OCI-LY7 (cell line): ENCODE data around the gene UNC13B. TPM values are rescaled to one million over a fixed set of nuclear protein-coding genes. Genes with fewer than 3 reads are reported as not detected.
"Not testable (repeated sequence)": the region's sequence is repeated elsewhere in the genome, so short reads cannot be mapped to it uniquely, and the experiment has no call there.

Source experiments
- BruUV-seq: library from RNA; stranded (reverse); fragments of 400-500 nt; replicated peaks from 2 replicates; lab custom pipeline; 2021; lab: Mats Ljungman, UMichigan
- CTCF ChIA-PET: fragments of 300-600 bp; sonication (Branson Sonifier 250); formaldehyde crosslinking; loops from one replicate; lab custom pipeline; 2022; ENCODE audit warnings: antibody characterized with exemption; ENCODE audit not compliant: unreplicated experiment; lab: Charles Lee
- POLR2A ChIA-PET: fragments of 300-600 bp; sonication (Branson Sonifier 250); formaldehyde crosslinking; loops from one replicate; lab custom pipeline; 2022; ENCODE audit warnings: antibody characterized with exemption; lab: Charles Lee
- DNase-seq: peaks from one replicate; pipeline ENCODE4 v3.0.0-alpha.2; 2015; ENCODE audit warnings: low spot score
- H2AFZ ChIP-seq: fragments of 200-600 bp; sonication (generic), shearing (Covaris generic); 2 replicates; pipeline ENCODE4 v1.6.1; 2014; ENCODE audit warnings: mild to moderate bottlenecking, antibody characterized with exemption, low read length, moderate library complexity
- H3K27ac ChIP-seq: fragments of 200-600 bp; sonication (generic); 2 replicates; pipeline ENCODE4 v1.5.1; 2014; ENCODE audit warnings: mixed run types, low read depth, mild to moderate bottlenecking, moderate library complexity, low read length, inconsistent platforms; ENCODE audit not compliant: poor library complexity, severe bottlenecking
- H3K36me3 ChIP-seq: fragments of 200-600 bp; sonication (generic); 2 replicates; pipeline ENCODE4 v1.6.1; 2014; ENCODE audit warnings: mild to moderate bottlenecking, antibody characterized with exemption, low read length, moderate library complexity, mixed read lengths; ENCODE audit not compliant: insufficient read depth
- H3K4me1 ChIP-seq: fragments of 200-600 bp; sonication (generic); 2 replicates; pipeline ENCODE4 v1.5.1; 2014; ENCODE audit warnings: mild to moderate bottlenecking, low read length; ENCODE audit not compliant: insufficient read depth, poor library complexity, severe bottlenecking
- H3K4me2 ChIP-seq: fragments of 200-600 bp; sonication (generic); 2 replicates; pipeline ENCODE4 v1.6.1; 2014; ENCODE audit warnings: mild to moderate bottlenecking, low read length
- H3K4me3 ChIP-seq: fragments of 200-600 bp; sonication (generic); 2 replicates; pipeline ENCODE4 v1.5.1; 2014; ENCODE audit warnings: mild to moderate bottlenecking, low read depth, low read length; ENCODE audit not compliant: poor library complexity, severe bottlenecking
- H3K79me2 ChIP-seq: fragments of 200-600 bp; sonication (generic); 2 replicates; pipeline ENCODE4 v1.6.1; 2016; ENCODE audit warnings: low read depth, mild to moderate bottlenecking, low read length, moderate library complexity, mixed read lengths; ENCODE audit not compliant: insufficient read depth
- H3K9me2 ChIP-seq: fragments of 200-600 bp; sonication (generic); 2 replicates; pipeline ENCODE4 v1.6.1; 2016; ENCODE audit warnings: mild to moderate bottlenecking, low read length, mixed read lengths; ENCODE audit not compliant: insufficient read depth
- H3K9me3 ChIP-seq: fragments of 200-600 bp; sonication (generic); 2 replicates; pipeline ENCODE4 v1.6.1; 2014; ENCODE audit warnings: mild to moderate bottlenecking, mixed run types, low read length, mixed read lengths
- H4K20me1 ChIP-seq: fragments of 200-600 bp; sonication (generic); 2 replicates; pipeline ENCODE4 v1.6.1; 2014; ENCODE audit warnings: mild to moderate bottlenecking, antibody characterized with exemption, low read length, moderate library complexity, mixed read lengths; ENCODE audit not compliant: insufficient read depth
- EZH2phosphoT487 ChIP-seq: fragments of 200-600 bp; sonication (generic); IDR thresholded peaks from 2 replicates; pipeline ENCODE4 v1.6.1; 2018; ENCODE audit warnings: low read depth, borderline replicate concordance, mild to moderate bottlenecking, mixed run types, antibody characterized with exemption, low read length, moderate library complexity, mixed read lengths
- intact Hi-C: fragments of 100-400 bp; cut with micrococcal nuclease; formaldehyde crosslinking; loops from one replicate; pipeline ENCODE4 v1.10.0; 2022; ENCODE audit not compliant: unreplicated experiment
- total RNA-seq, 2 experiments: library from RNA; depleted of rRNA in 1 of 2; stranded (reverse); fragments of >200 nt in 1 of 2; shearing (Covaris generic) in 1 of 2; gene quantifications; 2 replicates each; pipeline ENCODE4 v1.2.3, GENCODE V29; 2014 to 2022
- TF ChIP-seq, protein P1 (sequence below): fragments of 200-600 bp; sonication (generic); conservative IDR thresholded peaks from 2 replicates; pipeline ENCODE4 v1.5.1; 2014; ENCODE audit warnings: mild to moderate bottlenecking, antibody characterized with exemption, low read length, moderate library complexity, mixed read lengths

UNC13B gene
- total RNA-seq, 2 experiments from 2014 or later = 1.7 to 5.8 TPM

GRCh38 chr9:35152926-35153325, 8.9 kb upstream of the UNC13B start:
- Histone ChIP-seq H3K27ac (no peak overlapping the region), H2AFZ (no peak overlapping the region), H3K79me2 (no peaks in the 10 kb centered on the region), H3K36me3 (no peaks in the 10 kb centered on the region), H4K20me1 (no peaks in the 10 kb centered on the region), H3K4me3 (no peak overlapping the region), H3K9me2 (no peaks in the 10 kb centered on the region), H3K9me3 (peaks cover 10% of the 10 kb centered on the region), H3K4me2 (no peak overlapping the region), H3K4me1 (peaks cover 3% of the 10 kb centered on the region)
- ChIA-PET CTCF (no interaction called here), POLR2A (no interaction called here)
- DNase-seq = no peak
- intact Hi-C loops = no loop called here
- no TSS peak for BruUV-seq
- TF ChIP-seq EZH2phosphoT487 = no peak
- TF ChIP-seq, protein P1, sequence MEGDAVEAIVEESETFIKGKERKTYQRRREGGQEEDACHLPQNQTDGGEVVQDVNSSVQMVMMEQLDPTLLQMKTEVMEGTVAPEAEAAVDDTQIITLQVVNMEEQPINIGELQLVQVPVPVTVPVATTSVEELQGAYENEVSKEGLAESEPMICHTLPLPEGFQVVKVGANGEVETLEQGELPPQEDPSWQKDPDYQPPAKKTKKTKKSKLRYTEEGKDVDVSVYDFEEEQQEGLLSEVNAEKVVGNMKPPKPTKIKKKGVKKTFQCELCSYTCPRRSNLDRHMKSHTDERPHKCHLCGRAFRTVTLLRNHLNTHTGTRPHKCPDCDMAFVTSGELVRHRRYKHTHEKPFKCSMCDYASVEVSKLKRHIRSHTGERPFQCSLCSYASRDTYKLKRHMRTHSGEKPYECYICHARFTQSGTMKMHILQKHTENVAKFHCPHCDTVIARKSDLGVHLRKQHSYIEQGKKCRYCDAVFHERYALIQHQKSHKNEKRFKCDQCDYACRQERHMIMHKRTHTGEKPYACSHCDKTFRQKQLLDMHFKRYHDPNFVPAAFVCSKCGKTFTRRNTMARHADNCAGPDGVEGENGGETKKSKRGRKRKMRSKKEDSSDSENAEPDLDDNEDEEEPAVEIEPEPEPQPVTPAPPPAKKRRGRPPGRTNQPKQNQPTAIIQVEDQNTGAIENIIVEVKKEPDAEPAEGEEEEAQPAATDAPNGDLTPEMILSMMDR = no peak

GRCh38 chr9:35156781-35157180, 5.0 kb upstream of the UNC13B start:
- no peak overlapping the region for H3K4me3 ChIP-seq
- no peak overlapping the region for H2AFZ ChIP-seq
- no peaks in the 10 kb centered on the region for H4K20me1 ChIP-seq
- peaks cover 26% of the 10 kb centered on the region for H3K4me1 ChIP-seq
- ChIA-PET POLR2A (interaction anchor here (0.6 to 1.0 kb wide), 4 partner anchors 27 to 413 kb away, joined by 3 read pairs; no protein-coding TSS in a partner anchor), CTCF (no interaction called here)
- H3K36me3 ChIP-seq = no peaks in the 10 kb centered on the region
- no peaks in the 10 kb centered on the region for H3K9me3 ChIP-seq
- no TSS peak for BruUV-seq
- TF ChIP-seq EZH2phosphoT487 = no peak
- TF ChIP-seq, protein P1 = no peak
- no peak for DNase-seq
- no peaks in the 10 kb centered on the region for H3K79me2 ChIP-seq
- no peaks in the 10 kb centered on the region for H3K9me2 ChIP-seq
- H3K4me2 ChIP-seq = no peak overlapping the region
- intact Hi-C loops = no loop called here
- no peak overlapping the region for H3K27ac ChIP-seq

GRCh38 chr9:35157836-35158235, 4.0 kb upstream of the UNC13B start:
- H3K79me2 ChIP-seq, BruUV-seq, H3K9me3 ChIP-seq, H3K36me3 ChIP-seq, DNase-seq, H2AFZ ChIP-seq, intact Hi-C loops, H4K20me1 ChIP-seq, H3K9me2 ChIP-seq, H3K27ac ChIP-seq, CTCF ChIA-PET, H3K4me3 ChIP-seq: not testable (repeated sequence)
- Histone ChIP-seq H3K4me1 (peaks cover 33% of the 10 kb centered on the region), H3K4me2 (peak overlapping the region; percentile 11; the same call in 1 of the 2 replicates)
- POLR2A ChIA-PET = interaction anchor here (0.6 kb wide), 1 partner anchor 907 kb away, joined by 4 read pairs; no protein-coding TSS in a partner anchor
